C4-2B (cell line): ENCODE measurements around the gene SUSD1.

ENCODE experiments used
- CTCF ChIP-seq: fragments of 450-650 bp; conservative IDR thresholded peaks from 2 replicates; pipeline ENCODE4 v1.5.1; 2017; ENCODE audit warnings: mild to moderate bottlenecking
- ZFX ChIP-seq: fragments of 450-650 bp; IDR thresholded peaks from 2 replicates; pipeline ENCODE4 v1.6.1; 2017

GRCh38 chr9:112000743-112001142, 174.4 kb downstream of the SUSD1 start:
- TF ChIP-seq CTCF = no peak
- TF ChIP-seq ZFX = no peak
